Measurements from ENCODE around the gene DIO3.

The DIO3 gene

GRCh38 chr14:101582294-101582693 lies 21.0 kb downstream of the DIO3 start:
- no peaks in the 10 kb centered on the region for H3K9me3 Mint-ChIP-seq
- no peak overlapping the region for H3K27ac Mint-ChIP-seq
- H3K4me3 Mint-ChIP-seq: no peak overlapping the region
- H3K36me3 Mint-ChIP-seq: no peaks in the 10 kb centered on the region
- no peaks in the 10 kb centered on the region for H3K4me1 Mint-ChIP-seq
- no peaks in the 10 kb centered on the region for H3K27me3 Mint-ChIP-seq

- H3K36me3 Mint-ChIP-seq: no peaks in the 10 kb centered on the region
- H3K27ac Mint-ChIP-seq: no peak overlapping the region
- no peaks in the 10 kb centered on the region for H3K27me3 Mint-ChIP-seq
- no peaks in the 10 kb centered on the region for H3K4me1 Mint-ChIP-seq
- no peak overlapping the region for H3K4me3 Mint-ChIP-seq
- no peaks in the 10 kb centered on the region for H3K9me3 Mint-ChIP-seq
Observed at GRCh38 chr14:101583006-101583714, 21.9 kb downstream of the DIO3 start.

- H3K4me3 Mint-ChIP-seq: no peak overlapping the region
- no peaks in the 10 kb centered on the region for H3K36me3 Mint-ChIP-seq
- H3K27me3 Mint-ChIP-seq: no peaks in the 10 kb centered on the region
- H3K4me1 Mint-ChIP-seq: no peaks in the 10 kb centered on the region
- H3K27ac Mint-ChIP-seq: no peak overlapping the region
- no peaks in the 10 kb centered on the region for H3K9me3 Mint-ChIP-seq
Observed at GRCh38 chr14:101583715-101584054, 22.4 kb downstream of the DIO3 start.

DNA sequence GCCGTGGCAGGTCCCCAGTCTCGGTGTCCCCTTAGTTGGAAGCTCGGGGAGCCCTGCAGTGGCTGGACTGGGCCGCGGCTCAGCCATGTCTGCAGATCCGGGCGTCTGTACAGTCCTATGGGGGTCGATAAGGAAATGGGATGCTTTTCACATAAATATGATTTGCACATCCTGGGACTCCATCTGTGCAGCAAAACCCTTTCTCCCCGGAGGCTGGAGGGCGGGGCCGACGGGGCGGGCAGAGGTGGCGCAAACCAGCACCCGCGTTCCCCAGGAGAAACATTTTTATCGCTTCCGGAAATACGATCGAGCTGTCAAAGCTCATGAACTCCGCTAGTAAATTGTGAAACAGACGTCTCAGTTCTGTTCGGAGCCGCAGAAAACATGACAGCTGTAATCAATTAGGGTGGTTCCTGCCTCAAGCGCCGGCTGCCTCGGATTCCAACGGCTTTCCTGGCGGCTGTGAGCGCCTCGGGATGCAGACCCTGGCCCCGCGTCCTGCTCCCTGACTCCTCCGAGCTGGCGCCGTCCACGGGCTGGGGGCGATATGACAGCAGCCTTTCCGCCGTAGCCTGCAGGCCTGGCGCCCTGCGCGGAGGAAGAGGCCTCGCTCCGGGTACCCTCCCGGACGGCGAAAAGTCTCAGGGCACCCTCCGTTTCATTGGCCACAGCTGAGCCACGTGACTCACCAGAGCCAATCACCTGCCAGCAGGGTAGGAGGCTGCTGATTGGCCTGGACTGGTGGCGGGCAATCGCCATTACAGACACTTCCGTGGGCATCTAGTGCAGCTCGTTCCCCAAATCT lies 23.0 kb downstream of the DIO3 start:
- H3K4me3 Mint-ChIP-seq: no peak overlapping the region
- no peaks in the 10 kb centered on the region for H3K4me1 Mint-ChIP-seq
- H3K9me3 Mint-ChIP-seq: no peaks in the 10 kb centered on the region
- no peaks in the 10 kb centered on the region for H3K27me3 Mint-ChIP-seq
- H3K27ac Mint-ChIP-seq: no peak overlapping the region
- no peaks in the 10 kb centered on the region for H3K36me3 Mint-ChIP-seq

- H3K36me3 Mint-ChIP-seq: no peaks in the 10 kb centered on the region
- H3K9me3 Mint-ChIP-seq: no peaks in the 10 kb centered on the region
- H3K27me3 Mint-ChIP-seq: no peaks in the 10 kb centered on the region
- H3K4me1 Mint-ChIP-seq: no peaks in the 10 kb centered on the region
- H3K27ac Mint-ChIP-seq: no peak overlapping the region
- H3K4me3 Mint-ChIP-seq: no peak overlapping the region
Observed at GRCh38 chr14:101585211-101585610, 23.9 kb downstream of the DIO3 start.

DNA sequence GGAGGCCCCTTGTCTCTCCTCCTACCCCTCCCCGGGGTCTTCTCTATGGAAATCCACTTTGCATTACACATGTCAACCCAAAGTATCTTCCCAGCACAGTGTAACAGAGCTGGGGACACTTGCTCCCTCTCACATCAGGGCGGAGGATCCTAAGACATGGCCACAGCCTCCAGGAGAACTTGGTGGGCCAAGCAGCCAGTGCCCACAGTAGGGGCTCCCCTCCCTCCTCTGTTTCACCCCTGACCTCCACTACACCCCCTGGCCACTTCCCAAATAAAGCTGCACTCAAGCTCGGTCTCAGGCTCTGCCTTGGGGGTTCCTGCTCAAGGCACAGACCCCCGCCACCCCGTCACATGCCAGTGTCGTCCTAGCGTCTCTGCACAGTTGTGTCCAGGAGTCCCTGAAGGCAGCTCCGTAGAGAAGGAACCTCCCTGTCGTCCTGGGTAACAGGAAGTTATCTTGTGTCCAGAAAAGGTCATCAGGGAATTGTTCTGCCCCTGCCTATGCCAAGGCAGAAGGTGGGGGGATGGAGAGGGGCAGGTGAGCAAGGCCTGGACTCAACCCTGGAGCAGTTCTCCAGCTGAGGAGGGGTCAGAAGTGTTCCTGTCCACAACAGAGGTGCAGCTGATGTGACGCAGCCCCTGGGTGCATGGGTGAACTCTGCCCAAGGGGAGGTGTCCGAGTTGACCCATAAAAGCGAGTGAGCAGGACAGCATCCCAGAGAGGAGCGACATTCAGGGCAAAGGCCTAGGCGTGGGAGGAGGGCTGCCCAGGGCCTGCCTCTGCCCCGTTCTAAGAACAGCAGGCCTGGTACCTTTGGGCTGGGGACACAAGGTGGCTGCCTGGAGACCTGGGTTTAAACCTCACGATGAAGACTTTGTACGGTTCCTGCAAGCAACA lies 25.5 kb downstream of the DIO3 start:
- no peaks in the 10 kb centered on the region for H3K9me3 Mint-ChIP-seq
- no peaks in the 10 kb centered on the region for H3K36me3 Mint-ChIP-seq
- no peak overlapping the region for H3K27ac Mint-ChIP-seq
- no peaks in the 10 kb centered on the region for H3K27me3 Mint-ChIP-seq
- H3K4me1 Mint-ChIP-seq: no peaks in the 10 kb centered on the region
- H3K4me3 Mint-ChIP-seq: no peak overlapping the region

DNA sequence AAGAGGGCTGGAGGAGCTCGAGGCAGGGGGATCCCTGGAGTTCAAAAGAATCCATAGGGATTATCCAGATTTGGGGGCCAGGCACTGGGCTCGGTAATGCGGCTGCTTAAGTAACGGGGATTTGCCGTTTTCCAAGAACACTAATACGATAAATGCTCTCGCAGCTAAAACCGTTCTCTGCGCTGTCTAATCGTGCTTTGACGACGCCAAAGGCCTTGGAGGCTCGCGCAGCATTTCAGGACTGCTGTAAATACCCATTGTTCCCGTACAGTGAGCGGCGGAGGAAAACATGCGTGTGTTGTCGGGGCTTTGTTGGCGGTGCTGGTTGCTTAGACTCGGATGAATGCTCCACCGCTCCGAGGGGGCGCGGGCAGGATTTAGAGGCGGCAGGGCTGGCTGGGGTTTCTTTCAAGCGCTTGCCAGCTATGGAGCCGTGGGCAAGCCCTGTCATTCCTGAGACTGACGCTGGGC lies 26.2 kb downstream of the DIO3 start:
- H3K9me3 Mint-ChIP-seq: no peaks in the 10 kb centered on the region
- no peaks in the 10 kb centered on the region for H3K27me3 Mint-ChIP-seq
- no peak overlapping the region for H3K27ac Mint-ChIP-seq
- H3K4me3 Mint-ChIP-seq: no peak overlapping the region
- H3K4me1 Mint-ChIP-seq: no peaks in the 10 kb centered on the region
- no peaks in the 10 kb centered on the region for H3K36me3 Mint-ChIP-seq

- Mint-ChIP-seq H3K36me3 (no peaks in the 10 kb centered on the region), H3K27me3 (no peaks in the 10 kb centered on the region), H3K27ac (no peak overlapping the region), H3K4me1 (no peaks in the 10 kb centered on the region), H3K4me3 (no peak overlapping the region), H3K9me3 (no peaks in the 10 kb centered on the region)
Observed at GRCh38 chr14:101588286-101588975, 27.1 kb downstream of the DIO3 start.

DNA sequence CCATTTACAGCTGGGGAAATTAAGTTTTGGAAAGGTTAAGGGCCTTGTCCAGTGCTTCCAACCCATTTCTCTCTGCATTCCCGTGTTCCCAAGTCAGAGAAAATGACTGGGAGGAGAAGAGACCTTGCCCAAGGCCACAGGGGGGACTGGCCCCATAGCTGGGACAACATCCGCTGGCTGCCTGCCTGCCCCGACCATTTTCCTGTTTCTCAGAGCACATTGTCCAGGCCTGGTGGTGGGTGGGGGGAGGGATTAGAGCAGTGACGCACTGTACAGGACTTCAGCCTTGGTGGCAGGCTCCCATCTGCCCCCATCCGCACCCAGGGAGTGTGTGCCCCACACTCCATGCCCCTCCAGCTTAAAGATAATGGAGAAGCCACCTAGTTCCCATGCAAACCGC lies 27.7 kb downstream of the DIO3 start:
- H3K36me3 Mint-ChIP-seq: no peaks in the 10 kb centered on the region
- no peak overlapping the region for H3K27ac Mint-ChIP-seq
- no peaks in the 10 kb centered on the region for H3K27me3 Mint-ChIP-seq
- no peak overlapping the region for H3K4me3 Mint-ChIP-seq
- H3K4me1 Mint-ChIP-seq: peaks cover under 1% of the 10 kb centered on the region
- H3K9me3 Mint-ChIP-seq: no peaks in the 10 kb centered on the region

- peaks cover 4% of the 10 kb centered on the region for H3K4me1 Mint-ChIP-seq
- no peaks in the 10 kb centered on the region for H3K36me3 Mint-ChIP-seq
- H3K27me3 Mint-ChIP-seq: no peaks in the 10 kb centered on the region
- no peak overlapping the region for H3K4me3 Mint-ChIP-seq
- no peak overlapping the region for H3K27ac Mint-ChIP-seq
- H3K9me3 Mint-ChIP-seq: no peaks in the 10 kb centered on the region
Observed at GRCh38 chr14:101589486-101590015, 28.3 kb downstream of the DIO3 start.

- Mint-ChIP-seq H3K9me3 (no peaks in the 10 kb centered on the region), H3K4me3 (no peak overlapping the region), H3K27ac (no peak overlapping the region), H3K4me1 (peaks cover 5% of the 10 kb centered on the region), H3K27me3 (no peaks in the 10 kb centered on the region), H3K36me3 (no peaks in the 10 kb centered on the region)
Observed at GRCh38 chr14:101590062-101590461, 28.8 kb downstream of the DIO3 start.

DNA sequence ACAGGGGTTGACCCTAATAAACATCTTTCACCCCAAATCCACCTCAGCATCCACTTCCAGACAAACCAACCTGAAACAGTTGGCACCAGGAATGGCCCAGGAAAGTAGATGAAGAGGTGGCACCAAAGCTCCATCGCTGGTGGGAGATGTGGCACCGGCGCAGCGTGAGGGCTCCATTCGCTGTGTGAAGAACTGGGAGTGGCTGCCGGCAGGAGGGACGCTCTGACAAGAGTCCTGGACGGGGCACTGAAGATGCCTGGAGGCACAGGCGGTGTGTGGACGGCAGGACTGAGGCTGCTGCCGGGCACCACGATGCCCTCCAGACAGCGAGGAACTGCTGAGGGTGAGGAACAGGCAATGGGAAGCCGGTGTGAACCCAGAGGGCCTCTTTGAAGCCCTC lies 29.3 kb downstream of the DIO3 start:
- Mint-ChIP-seq H3K4me3 (no peak overlapping the region), H3K27me3 (no peaks in the 10 kb centered on the region), H3K36me3 (no peaks in the 10 kb centered on the region), H3K27ac (peak overlapping the region; percentile 51), H3K4me1 (peaks cover 11% of the 10 kb centered on the region), H3K9me3 (no peaks in the 10 kb centered on the region)

- Mint-ChIP-seq H3K27me3 (no peaks in the 10 kb centered on the region), H3K27ac (no peak overlapping the region), H3K4me1 (peaks cover 16% of the 10 kb centered on the region), H3K4me3 (no peak overlapping the region), H3K36me3 (no peaks in the 10 kb centered on the region), H3K9me3 (no peaks in the 10 kb centered on the region)
Observed at GRCh38 chr14:101591121-101591520, 29.8 kb downstream of the DIO3 start.

DNA sequence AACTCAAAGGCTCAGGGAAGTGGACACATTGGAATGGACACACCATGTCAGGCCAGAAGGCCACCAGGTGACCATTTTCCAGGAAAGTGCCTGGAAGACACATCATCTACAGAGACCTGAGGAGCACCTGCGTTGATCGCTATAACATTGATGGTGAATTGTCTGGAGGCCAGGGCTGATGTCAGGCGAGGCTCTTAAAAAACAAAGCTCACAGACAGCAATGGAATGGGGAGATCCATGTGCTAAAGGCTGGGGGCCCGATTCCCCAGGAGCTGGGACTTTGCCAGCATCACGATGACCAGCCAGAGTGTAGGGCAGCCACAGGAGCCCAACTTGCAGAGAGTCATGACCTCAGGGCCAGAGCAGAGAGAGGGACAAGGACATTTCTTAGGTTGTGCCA lies 30.3 kb downstream of the DIO3 start:
- no peaks in the 10 kb centered on the region for H3K36me3 Mint-ChIP-seq
- H3K4me3 Mint-ChIP-seq: no peak overlapping the region
- H3K27ac Mint-ChIP-seq: no peak overlapping the region
- no peaks in the 10 kb centered on the region for H3K9me3 Mint-ChIP-seq
- no peaks in the 10 kb centered on the region for H3K27me3 Mint-ChIP-seq
- peaks cover 20% of the 10 kb centered on the region for H3K4me1 Mint-ChIP-seq

Data from activated naive CD4-positive, alpha-beta T cell treated with anti-CD3 and anti-CD28 coated beads, Interleukin-2, amount 50 U/mL, for 24 hours (primary cell).